Epithelial cell of esophagus (primary cell): ENCODE measurements around the gene JAG1.

Experiments
- DNase-seq: peaks from one replicate; pipeline ENCODE4 v3.0.0; 2010; ENCODE audit warnings: low read depth
- H3K4me3 ChIP-seq: 2 replicates; pipeline ENCODE4 v1.5.1; 2011; ENCODE audit warnings: mild to moderate bottlenecking, low read length, control low read depth
- TF ChIP-seq, protein P1 (sequence below): IDR thresholded peaks from 2 replicates; pipeline ENCODE4 v1.5.1; 2011; ENCODE audit warnings: low read depth, mild to moderate bottlenecking, low read length, control low read depth, inconsistent platforms; ENCODE audit not compliant: insufficient read depth; ENCODE audit errors: missing control alignments

JAG1 gene

DNA sequence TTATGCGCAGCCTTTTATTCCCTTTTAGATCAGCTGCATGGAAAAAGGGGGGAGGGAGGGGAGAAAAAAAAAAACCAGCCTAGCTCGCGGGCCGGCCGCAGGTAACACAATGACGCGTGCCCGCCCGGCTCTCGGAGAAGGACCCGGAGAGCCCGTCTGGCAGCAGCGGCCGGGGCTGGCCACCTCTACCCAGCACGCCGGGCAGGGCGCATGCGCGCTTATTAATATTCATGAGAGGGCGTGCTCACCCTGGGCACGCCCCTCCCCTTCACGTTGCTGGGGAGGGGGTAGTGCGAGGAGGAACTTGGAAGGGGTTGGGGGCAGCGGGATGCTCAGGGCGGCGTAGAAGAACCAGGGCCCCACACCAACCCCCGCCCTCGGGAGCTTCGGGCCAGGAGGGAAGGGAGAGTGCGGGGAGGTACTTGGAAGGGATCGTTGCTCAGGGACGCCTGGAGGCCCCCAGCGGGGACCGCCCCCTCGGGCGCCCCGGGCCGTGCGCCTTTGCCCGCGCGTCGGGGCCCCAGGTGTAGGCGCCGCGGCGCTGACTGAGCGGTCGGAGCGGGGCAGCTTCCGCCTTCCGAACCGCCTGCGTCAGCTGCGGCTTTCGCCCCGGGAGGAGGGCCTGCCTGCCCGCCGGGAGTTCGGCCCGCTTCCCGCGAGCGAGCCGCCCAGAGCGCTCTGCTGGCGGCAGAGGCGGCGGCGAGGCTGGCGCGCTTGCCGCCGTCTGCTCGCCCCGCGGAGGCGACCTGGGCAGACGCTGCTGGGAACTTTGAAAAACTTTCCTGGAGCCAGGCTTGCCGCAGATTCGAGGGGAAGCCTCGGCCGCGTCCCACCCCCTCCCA lies at the start of gene JAG1:
JAG1 (minus strand) TSS at position 158 of the 842 bp plus-strand sequence. CDS start 469 bp downstream, outside the sequence.
- TF ChIP-seq, protein P1, sequence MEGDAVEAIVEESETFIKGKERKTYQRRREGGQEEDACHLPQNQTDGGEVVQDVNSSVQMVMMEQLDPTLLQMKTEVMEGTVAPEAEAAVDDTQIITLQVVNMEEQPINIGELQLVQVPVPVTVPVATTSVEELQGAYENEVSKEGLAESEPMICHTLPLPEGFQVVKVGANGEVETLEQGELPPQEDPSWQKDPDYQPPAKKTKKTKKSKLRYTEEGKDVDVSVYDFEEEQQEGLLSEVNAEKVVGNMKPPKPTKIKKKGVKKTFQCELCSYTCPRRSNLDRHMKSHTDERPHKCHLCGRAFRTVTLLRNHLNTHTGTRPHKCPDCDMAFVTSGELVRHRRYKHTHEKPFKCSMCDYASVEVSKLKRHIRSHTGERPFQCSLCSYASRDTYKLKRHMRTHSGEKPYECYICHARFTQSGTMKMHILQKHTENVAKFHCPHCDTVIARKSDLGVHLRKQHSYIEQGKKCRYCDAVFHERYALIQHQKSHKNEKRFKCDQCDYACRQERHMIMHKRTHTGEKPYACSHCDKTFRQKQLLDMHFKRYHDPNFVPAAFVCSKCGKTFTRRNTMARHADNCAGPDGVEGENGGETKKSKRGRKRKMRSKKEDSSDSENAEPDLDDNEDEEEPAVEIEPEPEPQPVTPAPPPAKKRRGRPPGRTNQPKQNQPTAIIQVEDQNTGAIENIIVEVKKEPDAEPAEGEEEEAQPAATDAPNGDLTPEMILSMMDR: no peak
- DNase-seq: peak; percentile 97
- H3K4me3 ChIP-seq: peak within 1 kb of the TSS; percentile 98

DNA sequence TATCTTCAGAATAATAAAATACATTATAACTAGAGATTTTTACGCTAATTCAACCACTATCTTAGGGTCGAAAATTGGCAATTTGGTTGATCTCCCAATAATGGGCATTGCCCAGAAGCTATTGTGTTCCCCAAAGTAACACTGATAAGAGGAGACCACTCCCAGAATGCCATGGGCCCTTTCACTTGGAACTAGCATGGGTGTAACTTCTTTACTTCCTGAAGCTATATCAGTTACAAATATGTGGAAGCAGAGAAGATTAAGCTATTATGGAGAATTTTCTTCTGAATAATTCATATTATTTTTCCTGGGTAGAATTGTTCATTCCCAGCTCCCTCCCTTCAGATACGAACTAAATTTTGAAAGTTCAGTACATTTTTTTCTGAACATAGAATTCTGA lies 48.2 kb upstream of the JAG1 start:
- TF ChIP-seq, protein P1: no peak
- DNase-seq: no peak
- H3K4me3 ChIP-seq: no peak overlapping the region

DNA sequence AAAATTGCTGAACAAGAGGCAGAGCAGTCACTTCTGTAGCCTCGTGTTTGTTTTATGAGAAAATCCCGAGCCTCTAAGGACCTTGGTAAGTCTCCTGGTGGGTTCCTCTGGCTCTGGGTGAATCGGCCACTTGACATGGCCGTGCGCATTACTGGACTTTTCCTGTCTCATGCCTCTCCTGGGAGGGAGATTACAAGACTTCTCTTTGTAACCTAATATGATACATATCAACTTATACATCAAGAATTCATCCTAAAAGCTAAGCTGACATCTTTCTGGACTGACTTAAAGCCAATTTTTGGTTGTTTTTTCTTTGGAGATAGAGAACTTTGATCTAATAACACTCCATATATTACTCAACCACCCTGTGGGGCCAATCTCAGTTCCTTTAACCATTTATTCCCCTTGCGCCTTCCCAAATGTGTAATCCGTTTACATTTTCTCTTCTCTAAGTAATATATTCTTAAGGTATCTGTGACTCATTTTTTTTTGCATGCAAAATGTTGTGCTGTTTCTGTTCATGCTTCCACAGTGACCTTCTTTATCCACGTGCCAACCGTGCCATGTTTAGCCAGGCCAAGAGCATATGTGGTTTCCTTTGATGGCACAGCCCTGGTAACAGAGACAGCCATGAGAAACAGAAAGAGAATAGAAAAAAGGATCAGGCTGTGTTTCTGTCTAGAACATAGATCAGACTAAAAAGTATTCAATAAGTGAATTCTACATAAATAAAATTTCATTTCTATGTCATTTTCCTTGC lies 47.5 kb upstream of the JAG1 start:
- TF ChIP-seq, protein P1: no peak
- H3K4me3 ChIP-seq: no peak overlapping the region
- no peak for DNase-seq

DNA sequence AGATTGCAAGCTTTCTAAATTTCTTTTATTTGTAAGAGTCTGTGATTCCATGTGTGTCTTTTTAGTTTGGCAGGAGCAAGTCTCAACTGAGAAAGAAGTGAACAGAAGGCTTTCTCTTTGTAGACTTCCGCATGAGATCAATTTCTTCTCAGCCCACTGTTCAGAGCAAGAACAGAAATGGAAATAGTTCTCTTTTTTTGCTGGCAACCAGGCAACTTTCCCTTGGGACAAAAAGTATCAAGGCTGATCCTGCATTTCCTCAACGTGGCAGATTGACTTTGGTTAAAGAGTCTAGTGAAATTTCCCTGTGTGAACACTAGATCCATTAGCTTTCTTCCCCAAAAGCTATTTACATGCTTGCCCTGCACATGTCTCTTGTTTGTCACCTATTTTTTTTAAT lies 46.8 kb upstream of the JAG1 start:
- TF ChIP-seq, protein P1: no peak
- no peak for DNase-seq
- no peak overlapping the region for H3K4me3 ChIP-seq

DNA sequence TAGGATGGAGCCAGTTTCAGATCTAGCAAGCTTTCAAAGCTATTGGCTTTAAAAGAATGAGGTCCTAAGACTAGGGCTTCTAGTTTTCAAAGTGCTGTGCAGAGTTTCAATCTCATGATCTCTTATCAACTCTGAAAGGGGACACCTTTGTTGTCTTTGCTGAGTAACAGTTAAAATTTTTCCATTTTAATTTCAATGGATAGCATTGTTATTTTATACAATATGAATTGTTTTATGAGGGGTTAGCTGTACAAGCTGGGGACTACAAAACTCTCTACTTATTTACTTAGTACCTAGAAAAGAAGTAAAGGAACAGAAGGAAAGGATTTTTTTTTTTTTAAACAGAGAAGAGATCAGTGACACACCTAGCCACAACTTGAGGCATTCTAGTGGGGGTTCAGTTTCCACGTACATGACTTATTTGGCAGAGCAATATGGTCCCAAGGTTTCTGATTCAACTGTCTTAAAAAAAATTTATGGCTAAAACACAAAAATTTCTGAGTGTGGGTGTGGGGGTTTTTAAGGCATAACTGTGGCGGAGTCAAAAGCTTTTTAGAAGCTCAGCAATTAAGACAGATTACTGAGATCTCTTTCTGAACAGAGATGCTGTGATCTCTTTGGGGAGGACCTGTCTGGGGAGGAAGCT lies 46.1 kb upstream of the JAG1 start:
- TF ChIP-seq, protein P1: no peak
- H3K4me3 ChIP-seq: no peak overlapping the region
- no peak for DNase-seq

DNA sequence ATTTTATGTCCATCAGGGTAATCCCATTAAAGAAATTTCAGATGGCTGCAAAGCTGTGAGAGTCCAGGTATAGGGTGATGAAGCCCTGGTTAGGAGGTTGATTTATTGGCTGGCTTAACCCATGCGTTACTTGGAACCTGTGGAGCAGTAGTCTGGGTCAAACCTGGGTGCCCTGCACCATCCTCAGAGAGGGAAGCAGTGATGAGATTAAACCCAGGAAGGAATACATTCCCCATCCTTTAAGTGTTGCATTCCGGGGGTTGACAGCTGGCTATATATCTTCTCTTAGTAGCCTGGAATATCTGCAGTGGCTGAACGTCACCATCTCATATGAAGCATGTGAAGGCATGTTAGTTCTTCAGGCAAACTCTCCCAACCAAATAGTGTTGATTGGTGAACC lies 44.9 kb upstream of the JAG1 start:
- no peak overlapping the region for H3K4me3 ChIP-seq
- DNase-seq: no peak
- TF ChIP-seq, protein P1: no peak
